Neural progenitor cell (in vitro differentiated cells): ENCODE data around the gene COL6A5.

Experiments used
- EZH2 ChIP-seq: fragments of 200-600 bp; sonication (generic); IDR thresholded peaks from 2 replicates; pipeline ENCODE4 v1.6.1; 2017; ENCODE audit warnings: antibody characterized with exemption, mild to moderate bottlenecking, moderate library complexity
- EZH2phosphoT487 ChIP-seq: fragments of 200-600 bp; sonication (generic); IDR thresholded peaks from 2 replicates; pipeline ENCODE4 v1.6.1; 2017; ENCODE audit warnings: antibody characterized with exemption
- TF ChIP-seq, protein P1 (sequence below): fragments of 200-600 bp; sonication (generic); IDR thresholded peaks from 2 replicates; pipeline ENCODE4 v1.5.1; 2017; ENCODE audit warnings: antibody characterized with exemption, mild to moderate bottlenecking

DNA sequence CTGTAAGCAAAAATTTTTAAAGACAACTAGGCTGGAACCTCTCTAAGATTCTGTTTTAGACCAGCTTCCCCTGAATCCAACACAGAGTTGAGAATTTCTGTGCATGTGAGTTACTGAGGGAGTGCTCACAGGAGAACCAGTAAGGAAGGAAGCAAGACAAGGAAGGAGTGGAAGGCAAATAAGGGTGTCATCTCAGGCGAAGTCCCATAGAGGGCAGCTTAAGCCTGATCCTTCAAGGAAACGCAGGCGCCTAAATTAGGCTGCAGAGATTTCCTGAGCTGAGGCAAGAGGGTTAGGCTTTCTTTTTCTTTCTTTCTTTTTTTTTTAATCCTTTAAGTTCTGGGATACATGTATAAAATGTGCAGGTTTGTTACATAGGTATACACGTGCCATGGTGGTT, 135.3 kb downstream of the COL6A5 start:
- TF ChIP-seq, protein P1, sequence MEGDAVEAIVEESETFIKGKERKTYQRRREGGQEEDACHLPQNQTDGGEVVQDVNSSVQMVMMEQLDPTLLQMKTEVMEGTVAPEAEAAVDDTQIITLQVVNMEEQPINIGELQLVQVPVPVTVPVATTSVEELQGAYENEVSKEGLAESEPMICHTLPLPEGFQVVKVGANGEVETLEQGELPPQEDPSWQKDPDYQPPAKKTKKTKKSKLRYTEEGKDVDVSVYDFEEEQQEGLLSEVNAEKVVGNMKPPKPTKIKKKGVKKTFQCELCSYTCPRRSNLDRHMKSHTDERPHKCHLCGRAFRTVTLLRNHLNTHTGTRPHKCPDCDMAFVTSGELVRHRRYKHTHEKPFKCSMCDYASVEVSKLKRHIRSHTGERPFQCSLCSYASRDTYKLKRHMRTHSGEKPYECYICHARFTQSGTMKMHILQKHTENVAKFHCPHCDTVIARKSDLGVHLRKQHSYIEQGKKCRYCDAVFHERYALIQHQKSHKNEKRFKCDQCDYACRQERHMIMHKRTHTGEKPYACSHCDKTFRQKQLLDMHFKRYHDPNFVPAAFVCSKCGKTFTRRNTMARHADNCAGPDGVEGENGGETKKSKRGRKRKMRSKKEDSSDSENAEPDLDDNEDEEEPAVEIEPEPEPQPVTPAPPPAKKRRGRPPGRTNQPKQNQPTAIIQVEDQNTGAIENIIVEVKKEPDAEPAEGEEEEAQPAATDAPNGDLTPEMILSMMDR = peak; percentile 63
- no peak for TF ChIP-seq EZH2
- no peak for TF ChIP-seq EZH2phosphoT487
